K562 (cell line): Measurements from ENCODE around the gene TNF. TPM values are rescaled to one million over a fixed set of nuclear protein-coding genes. Genes with fewer than 3 reads are reported as not detected.

Source experiments
- CREB1 ChIP-seq, 2 experiments: sonication (generic) in 1 of 2; formaldehyde crosslinking in 1 of 2; IDR thresholded peaks; 2 replicates each; pipeline versions ENCODE4 v1.6.1 to v1.8.0; 2012 to 2022; ENCODE audit warnings: inconsistent platforms in 1 of 2, mild to moderate bottlenecking in 1 of 2, missing genetic modification reagents in 1 of 2, moderate library complexity in 1 of 2
- DPF2 ChIP-seq: fragments of 450-650 bp; IDR thresholded peaks from 2 replicates; pipeline ENCODE4 v1.6.1; 2016
- HNRNPH1 ChIP-seq: fragments of 200-400 bp; formaldehyde crosslinking; optimal IDR thresholded peaks from 2 replicates; pipeline ENCODE3; 2017; ENCODE audit warnings: low read depth, mild to moderate bottlenecking, low read length, moderate library complexity
- ILF3 ChIP-seq: fragments of 450-650 bp; IDR thresholded peaks from 2 replicates; pipeline ENCODE4 v1.6.1; 2018; ENCODE audit warnings: antibody characterized with exemption, mild to moderate bottlenecking, moderate library complexity, borderline replicate concordance
- KLF1 ChIP-seq: fragments of 450-650 bp; IDR thresholded peaks from 2 replicates; pipeline ENCODE4 v1.6.1; 2016; ENCODE audit warnings: missing genetic modification characterization, missing compliant biosample characterization
- MED1 ChIP-seq: sonication (generic); formaldehyde crosslinking; IDR thresholded peaks from 2 replicates; pipeline ENCODE4 v1.8.1; 2023; ENCODE audit warnings: missing genetic modification reagents, borderline replicate concordance
- ZSCAN29 ChIP-seq: fragments of 450-650 bp; IDR thresholded peaks from 2 replicates; pipeline ENCODE4 v1.6.1; 2017
- polyA plus RNA-seq, 8 experiments: library from polyadenylated mRNA; depleted of rRNA in 4 of 8; stranded (reverse) in 5 of 8; unstranded in 3 of 8; fragments of >200 nt; fragmentation: Nextera tagmentation in 2 of 8; fragmentation: Illumina TruSeq in 1 of 8; extraction: Ambion mirVana in 2 of 8; extraction: Trizol in 1 of 8; gene quantifications; 2 replicates each; pipeline versions ENCODE4 v1.2.1 to v1.2.3, GENCODE V29; 2011 to 2014; ENCODE audit warnings: inconsistent platforms in 1 of 8, missing spikeins in 1 of 8
- total RNA-seq, 7 experiments: library from RNA; depleted of rRNA in 6 of 7; stranded (reverse); fragments of >200 nt in 6 of 7; fragmentation: Illumina TruSeq in 2 of 7; extraction: Trizol in 2 of 7; gene quantifications; 2 replicates each; pipeline versions ENCODE4 v1.2.1 to v1.2.3, GENCODE V29; 2011 to 2021; ENCODE audit warnings: low replicate concordance in 1 of 7
- TF ChIP-seq, protein P1 (sequence below): fragments of 200-800 bp; sonication (Bioruptor generic); IDR thresholded peaks from 2 replicates; pipeline ENCODE4 v1.6.1; 2016; ENCODE audit warnings: missing genetic modification characterization, missing compliant biosample characterization
- TF ChIP-seq, protein P2 (sequence below): IDR thresholded peaks from 2 replicates; pipeline ENCODE4 v1.6.1; 2016; ENCODE audit warnings: missing genetic modification characterization, missing compliant biosample characterization
- TF ChIP-seq, protein P3 (sequence below): fragments of 450-650 bp; IDR thresholded peaks from 2 replicates; pipeline ENCODE4 v1.6.1; 2018; ENCODE audit not compliant: partially characterized antibody
- TF ChIP-seq, protein P4 (sequence below): fragments of 250-450 bp; sonication (Bioruptor Pico); IDR thresholded peaks from 2 replicates; pipeline ENCODE4 v1.8.0; 2022; ENCODE audit warnings: inconsistent platforms, mild to moderate bottlenecking, moderate library complexity, borderline replicate concordance

TNF gene
- total and polyA plus RNA-seq, 9 of the 15 experiments (the other 6 are each of a cell fraction or from before 2014, with no cell fraction given), result 0.08 to 0.40 TPM; not detected in 7

DNA sequence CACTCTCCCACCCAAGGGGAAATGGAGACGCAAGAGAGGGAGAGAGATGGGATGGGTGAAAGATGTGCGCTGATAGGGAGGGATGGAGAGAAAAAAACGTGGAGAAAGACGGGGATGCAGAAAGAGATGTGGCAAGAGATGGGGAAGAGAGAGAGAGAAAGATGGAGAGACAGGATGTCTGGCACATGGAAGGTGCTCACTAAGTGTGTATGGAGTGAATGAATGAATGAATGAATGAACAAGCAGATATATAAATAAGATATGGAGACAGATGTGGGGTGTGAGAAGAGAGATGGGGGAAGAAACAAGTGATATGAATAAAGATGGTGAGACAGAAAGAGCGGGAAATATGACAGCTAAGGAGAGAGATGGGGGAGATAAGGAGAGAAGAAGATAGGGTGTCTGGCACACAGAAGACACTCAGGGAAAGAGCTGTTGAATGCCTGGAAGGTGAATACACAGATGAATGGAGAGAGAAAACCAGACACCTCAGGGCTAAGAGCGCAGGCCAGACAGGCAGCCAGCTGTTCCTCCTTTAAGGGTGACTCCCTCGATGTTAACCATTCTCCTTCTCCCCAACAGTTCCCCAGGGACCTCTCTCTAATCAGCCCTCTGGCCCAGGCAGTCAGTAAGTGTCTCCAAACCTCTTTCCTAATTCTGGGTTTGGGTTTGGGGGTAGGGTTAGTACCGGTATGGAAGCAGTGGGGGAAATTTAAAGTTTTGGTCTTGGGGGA is 754 bp downstream of the TNF start (continued):
- TF ChIP-seq, protein P1, sequence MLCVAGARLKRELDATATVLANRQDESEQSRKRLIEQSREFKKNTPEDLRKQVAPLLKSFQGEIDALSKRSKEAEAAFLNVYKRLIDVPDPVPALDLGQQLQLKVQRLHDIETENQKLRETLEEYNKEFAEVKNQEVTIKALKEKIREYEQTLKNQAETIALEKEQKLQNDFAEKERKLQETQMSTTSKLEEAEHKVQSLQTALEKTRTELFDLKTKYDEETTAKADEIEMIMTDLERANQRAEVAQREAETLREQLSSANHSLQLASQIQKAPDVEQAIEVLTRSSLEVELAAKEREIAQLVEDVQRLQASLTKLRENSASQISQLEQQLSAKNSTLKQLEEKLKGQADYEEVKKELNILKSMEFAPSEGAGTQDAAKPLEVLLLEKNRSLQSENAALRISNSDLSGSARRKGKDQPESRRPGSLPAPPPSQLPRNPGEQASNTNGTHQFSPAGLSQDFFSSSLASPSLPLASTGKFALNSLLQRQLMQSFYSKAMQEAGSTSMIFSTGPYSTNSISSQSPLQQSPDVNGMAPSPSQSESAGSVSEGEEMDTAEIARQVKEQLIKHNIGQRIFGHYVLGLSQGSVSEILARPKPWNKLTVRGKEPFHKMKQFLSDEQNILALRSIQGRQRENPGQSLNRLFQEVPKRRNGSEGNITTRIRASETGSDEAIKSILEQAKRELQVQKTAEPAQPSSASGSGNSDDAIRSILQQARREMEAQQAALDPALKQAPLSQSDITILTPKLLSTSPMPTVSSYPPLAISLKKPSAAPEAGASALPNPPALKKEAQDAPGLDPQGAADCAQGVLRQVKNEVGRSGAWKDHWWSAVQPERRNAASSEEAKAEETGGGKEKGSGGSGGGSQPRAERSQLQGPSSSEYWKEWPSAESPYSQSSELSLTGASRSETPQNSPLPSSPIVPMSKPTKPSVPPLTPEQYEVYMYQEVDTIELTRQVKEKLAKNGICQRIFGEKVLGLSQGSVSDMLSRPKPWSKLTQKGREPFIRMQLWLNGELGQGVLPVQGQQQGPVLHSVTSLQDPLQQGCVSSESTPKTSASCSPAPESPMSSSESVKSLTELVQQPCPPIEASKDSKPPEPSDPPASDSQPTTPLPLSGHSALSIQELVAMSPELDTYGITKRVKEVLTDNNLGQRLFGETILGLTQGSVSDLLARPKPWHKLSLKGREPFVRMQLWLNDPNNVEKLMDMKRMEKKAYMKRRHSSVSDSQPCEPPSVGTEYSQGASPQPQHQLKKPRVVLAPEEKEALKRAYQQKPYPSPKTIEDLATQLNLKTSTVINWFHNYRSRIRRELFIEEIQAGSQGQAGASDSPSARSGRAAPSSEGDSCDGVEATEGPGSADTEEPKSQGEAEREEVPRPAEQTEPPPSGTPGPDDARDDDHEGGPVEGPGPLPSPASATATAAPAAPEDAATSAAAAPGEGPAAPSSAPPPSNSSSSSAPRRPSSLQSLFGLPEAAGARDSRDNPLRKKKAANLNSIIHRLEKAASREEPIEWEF (CRISPR knock-in tag), result no peak
- TF ChIP-seq, protein P2, sequence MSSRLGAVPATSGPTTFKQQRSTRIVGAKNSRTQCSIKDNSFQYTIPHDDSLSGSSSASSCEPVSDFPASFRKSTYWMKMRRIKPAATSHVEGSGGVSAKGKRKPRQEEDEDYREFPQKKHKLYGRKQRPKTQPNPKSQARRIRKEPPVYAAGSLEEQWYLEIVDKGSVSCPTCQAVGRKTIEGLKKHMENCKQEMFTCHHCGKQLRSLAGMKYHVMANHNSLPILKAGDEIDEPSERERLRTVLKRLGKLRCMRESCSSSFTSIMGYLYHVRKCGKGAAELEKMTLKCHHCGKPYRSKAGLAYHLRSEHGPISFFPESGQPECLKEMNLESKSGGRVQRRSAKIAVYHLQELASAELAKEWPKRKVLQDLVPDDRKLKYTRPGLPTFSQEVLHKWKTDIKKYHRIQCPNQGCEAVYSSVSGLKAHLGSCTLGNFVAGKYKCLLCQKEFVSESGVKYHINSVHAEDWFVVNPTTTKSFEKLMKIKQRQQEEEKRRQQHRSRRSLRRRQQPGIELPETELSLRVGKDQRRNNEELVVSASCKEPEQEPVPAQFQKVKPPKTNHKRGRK, result peak; percentile 49; the same call in 1 of the 2 replicates
- TF ChIP-seq ZSCAN29 (no peak), ILF3 (no peak), DPF2 (0 out of 2 replicates have a peak, but pooled peaks have one; percentile 13), KLF1 (tag) (no peak), MED1 (no peak), HNRNPH1 (no peak), CREB1 (IDR thresholded peaks at IDR 0.05) (no peak), CREB1 (CRISPR knock-in tag; IDR thresholded peaks at IDR 0.05) (no peak)
- TF ChIP-seq, protein P3, sequence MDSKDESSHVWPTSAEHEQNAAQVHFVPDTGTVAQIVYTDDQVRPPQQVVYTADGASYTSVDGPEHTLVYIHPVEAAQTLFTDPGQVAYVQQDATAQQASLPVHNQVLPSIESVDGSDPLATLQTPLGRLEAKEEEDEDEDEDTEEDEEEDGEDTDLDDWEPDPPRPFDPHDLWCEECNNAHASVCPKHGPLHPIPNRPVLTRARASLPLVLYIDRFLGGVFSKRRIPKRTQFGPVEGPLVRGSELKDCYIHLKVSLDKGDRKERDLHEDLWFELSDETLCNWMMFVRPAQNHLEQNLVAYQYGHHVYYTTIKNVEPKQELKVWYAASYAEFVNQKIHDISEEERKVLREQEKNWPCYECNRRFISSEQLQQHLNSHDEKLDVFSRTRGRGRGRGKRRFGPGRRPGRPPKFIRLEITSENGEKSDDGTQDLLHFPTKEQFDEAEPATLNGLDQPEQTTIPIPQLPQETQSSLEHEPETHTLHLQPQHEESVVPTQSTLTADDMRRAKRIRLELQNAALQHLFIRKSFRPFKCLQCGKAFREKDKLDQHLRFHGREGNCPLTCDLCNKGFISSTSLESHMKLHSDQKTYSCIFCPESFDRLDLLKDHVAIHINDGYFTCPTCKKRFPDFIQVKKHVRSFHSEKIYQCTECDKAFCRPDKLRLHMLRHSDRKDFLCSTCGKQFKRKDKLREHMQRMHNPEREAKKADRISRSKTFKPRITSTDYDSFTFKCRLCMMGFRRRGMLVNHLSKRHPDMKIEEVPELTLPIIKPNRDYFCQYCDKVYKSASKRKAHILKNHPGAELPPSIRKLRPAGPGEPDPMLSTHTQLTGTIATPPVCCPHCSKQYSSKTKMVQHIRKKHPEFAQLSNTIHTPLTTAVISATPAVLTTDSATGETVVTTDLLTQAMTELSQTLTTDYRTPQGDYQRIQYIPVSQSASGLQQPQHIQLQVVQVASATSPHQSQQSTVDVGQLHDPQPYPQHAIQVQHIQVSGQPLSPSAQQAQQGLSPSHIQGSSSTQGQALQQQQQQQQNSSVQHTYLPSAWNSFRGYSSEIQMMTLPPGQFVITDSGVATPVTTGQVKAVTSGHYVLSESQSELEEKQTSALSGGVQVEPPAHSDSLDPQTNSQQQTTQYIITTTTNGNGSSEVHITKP, result no peak
- TF ChIP-seq, protein P4, sequence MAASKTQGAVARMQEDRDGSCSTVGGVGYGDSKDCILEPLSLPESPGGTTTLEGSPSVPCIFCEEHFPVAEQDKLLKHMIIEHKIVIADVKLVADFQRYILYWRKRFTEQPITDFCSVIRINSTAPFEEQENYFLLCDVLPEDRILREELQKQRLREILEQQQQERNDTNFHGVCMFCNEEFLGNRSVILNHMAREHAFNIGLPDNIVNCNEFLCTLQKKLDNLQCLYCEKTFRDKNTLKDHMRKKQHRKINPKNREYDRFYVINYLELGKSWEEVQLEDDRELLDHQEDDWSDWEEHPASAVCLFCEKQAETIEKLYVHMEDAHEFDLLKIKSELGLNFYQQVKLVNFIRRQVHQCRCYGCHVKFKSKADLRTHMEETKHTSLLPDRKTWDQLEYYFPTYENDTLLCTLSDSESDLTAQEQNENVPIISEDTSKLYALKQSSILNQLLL (CRISPR knock-in tag), result no peak
